Medulla oblongata (tissue), 1 donor: Measurements from ENCODE around the gene PDHX.
A peak's percentile ranks its signal among the peaks of the same experiment; 100 is the strongest.
"Not testable (repeated sequence)": the region's sequence is repeated elsewhere in the genome, so short reads cannot be mapped to it uniquely, and the experiment has no call there.

Experiments used
- DNase-seq: peaks from one replicate; pipeline ENCODE4 v3.0.0-alpha.2; 2015; ENCODE audit errors: extremely low spot score

PDHX gene

GRCh38 chr11:34910817-34911216 lies 5.6 kb upstream of the PDHX start:
- no peak for DNase-seq

GRCh38 chr11:34911676-34912075 lies 4.7 kb upstream of the PDHX start:
- no peak for DNase-seq

GRCh38 chr11:34913556-34913955 lies 2.9 kb upstream of the PDHX start:
- DNase-seq, result not testable (repeated sequence)

GRCh38 chr11:34915136-34916014 lies 1.0 kb upstream of the PDHX start:
- DNase-seq, result peak; percentile 51

- peak; percentile 28 for DNase-seq
Measured at GRCh38 chr11:34916843-34917770, 689 bp downstream of the PDHX start.

- no peak for DNase-seq
Measured at GRCh38 chr11:34921156-34921555, 4.7 kb downstream of the PDHX start.

- no peak for DNase-seq
Measured at GRCh38 chr11:34924714-34925113, 8.3 kb downstream of the PDHX start.

- DNase-seq, result peak; percentile 83
Measured at GRCh38 chr11:34926101-34926830, 9.8 kb downstream of the PDHX start.

- DNase-seq, result no peak
Measured at GRCh38 chr11:34926831-34927132, 10.4 kb downstream of the PDHX start.

- no peak for DNase-seq
Measured at GRCh38 chr11:34928268-34928959, 12.0 kb downstream of the PDHX start.

GRCh38 chr11:34928960-34929680 lies 12.7 kb downstream of the PDHX start:
- DNase-seq, result no peak

GRCh38 chr11:34929794-34930763 lies 13.7 kb downstream of the PDHX start:
- DNase-seq, result no peak

- DNase-seq, result no peak
Measured at GRCh38 chr11:34936945-34937629, 20.7 kb downstream of the PDHX start.

- no peak for DNase-seq
Measured at GRCh38 chr11:34938611-34939010, 22.2 kb downstream of the PDHX start.

GRCh38 chr11:34940026-34940677 lies 23.7 kb downstream of the PDHX start:
- DNase-seq, result no peak

GRCh38 chr11:34941688-34942087 lies 25.3 kb downstream of the PDHX start:
- no peak for DNase-seq

- DNase-seq, result no peak
Measured at GRCh38 chr11:34944692-34945091, 28.3 kb downstream of the PDHX start.

GRCh38 chr11:34948696-34949095 lies 32.3 kb downstream of the PDHX start:
- DNase-seq, result no peak
